Hepatocyte (in vitro differentiated cells): ENCODE measurements around the gene CASKIN2. TPM values are rescaled to one million over a fixed set of nuclear protein-coding genes. Genes with fewer than 3 reads are reported as not detected.

Experiments
- DNase-seq: peaks from one replicate; pipeline ENCODE4 v3.0.0-alpha.2; 2016; ENCODE audit warnings: low spot score
- H2AFZ ChIP-seq: fragments of 200-600 bp; sonication (generic); 2 replicates; pipeline ENCODE4 v1.6.0; 2016; ENCODE audit warnings: antibody characterized with exemption, mild to moderate bottlenecking
- H3K27ac ChIP-seq: fragments of 200-600 bp; sonication (generic); 2 replicates; pipeline ENCODE4 v1.5.1; 2016; ENCODE audit warnings: mild to moderate bottlenecking
- H3K27me3 ChIP-seq: fragments of 200-600 bp; sonication (generic); 2 replicates; pipeline ENCODE4 v1.6.1; 2016
- H3K36me3 ChIP-seq: fragments of 200-600 bp; sonication (generic); replicated peaks from 2 replicates; pipeline ENCODE4 v1.5.1; 2016; ENCODE audit warnings: low read depth; ENCODE audit not compliant: insufficient read depth
- H3K4me1 ChIP-seq: fragments of 200-600 bp; sonication (generic); 2 replicates; pipeline ENCODE4 v1.5.1; 2016; ENCODE audit warnings: mild to moderate bottlenecking, moderate library complexity; ENCODE audit not compliant: insufficient read depth
- H3K4me2 ChIP-seq: fragments of 200-600 bp; sonication (generic); 2 replicates; pipeline ENCODE4 v1.6.0; 2016
- H3K4me3 ChIP-seq: fragments of 200-600 bp; sonication (generic); 2 replicates; pipeline ENCODE4 v1.5.1; 2016; ENCODE audit warnings: mild to moderate bottlenecking
- H3K79me2 ChIP-seq: fragments of 200-600 bp; sonication (generic); 2 replicates; pipeline ENCODE4 v1.6.0; 2017; ENCODE audit warnings: mild to moderate bottlenecking
- H3K9me2 ChIP-seq: fragments of 200-600 bp; sonication (generic); replicated peaks from 2 replicates; pipeline ENCODE4 v1.6.0; 2017; ENCODE audit warnings: mild to moderate bottlenecking; ENCODE audit not compliant: insufficient read depth
- H3K9me3 ChIP-seq: fragments of 200-600 bp; sonication (generic); 2 replicates; pipeline ENCODE4 v1.5.1; 2016; ENCODE audit warnings: low read depth, mild to moderate bottlenecking
- H4K20me1 ChIP-seq: fragments of 200-600 bp; sonication (generic); 2 replicates; pipeline ENCODE4 v1.6.0; 2016; ENCODE audit warnings: mild to moderate bottlenecking; ENCODE audit not compliant: insufficient read depth, poor library complexity, severe bottlenecking
- EZH2 ChIP-seq: fragments of 200-600 bp; sonication (generic); IDR thresholded peaks from 2 replicates; pipeline ENCODE4 v1.6.1; 2016; ENCODE audit warnings: antibody characterized with exemption, mild to moderate bottlenecking, borderline replicate concordance
- EZH2phosphoT487 ChIP-seq: fragments of 200-600 bp; sonication (generic); IDR thresholded peaks from one replicate; pipeline ENCODE4 v1.6.1; 2018; ENCODE audit warnings: antibody characterized with exemption, mild to moderate bottlenecking, low read depth, moderate library complexity; ENCODE audit not compliant: unreplicated experiment, severe bottlenecking
- WGBS: methylation state at CpG from one replicate; pipeline ENCODE4 v1.1.6; 2016; ENCODE audit warnings: low lambda C conversion rate; ENCODE audit errors: missing lambda C conversion rate; 5-methylcytosine and 5-hydroxymethylcytosine counted together
- polyA plus RNA-seq: library from polyadenylated mRNA; unstranded; fragments of >200 nt; fragmentation: Nextera tagmentation; extraction: Ambion mirVana; gene quantifications from 2 replicates; pipeline ENCODE4 v1.2.1, GENCODE V29; 2016
- total RNA-seq: library from RNA; depleted of rRNA; stranded (reverse); fragments of >200 nt; gene quantifications from 2 replicates; pipeline ENCODE4 v1.2.3, GENCODE V29; 2014
- TF ChIP-seq, protein P1 (sequence below): fragments of 200-600 bp; sonication (generic); IDR thresholded peaks from 2 replicates; pipeline ENCODE4 v1.5.1; 2016; ENCODE audit warnings: antibody characterized with exemption, mild to moderate bottlenecking; ENCODE audit not compliant: poor library complexity

CASKIN2 gene
- total and polyA plus RNA-seq, 2 experiments from 2014 or later: 9.8 to 16.2 TPM

DNA sequence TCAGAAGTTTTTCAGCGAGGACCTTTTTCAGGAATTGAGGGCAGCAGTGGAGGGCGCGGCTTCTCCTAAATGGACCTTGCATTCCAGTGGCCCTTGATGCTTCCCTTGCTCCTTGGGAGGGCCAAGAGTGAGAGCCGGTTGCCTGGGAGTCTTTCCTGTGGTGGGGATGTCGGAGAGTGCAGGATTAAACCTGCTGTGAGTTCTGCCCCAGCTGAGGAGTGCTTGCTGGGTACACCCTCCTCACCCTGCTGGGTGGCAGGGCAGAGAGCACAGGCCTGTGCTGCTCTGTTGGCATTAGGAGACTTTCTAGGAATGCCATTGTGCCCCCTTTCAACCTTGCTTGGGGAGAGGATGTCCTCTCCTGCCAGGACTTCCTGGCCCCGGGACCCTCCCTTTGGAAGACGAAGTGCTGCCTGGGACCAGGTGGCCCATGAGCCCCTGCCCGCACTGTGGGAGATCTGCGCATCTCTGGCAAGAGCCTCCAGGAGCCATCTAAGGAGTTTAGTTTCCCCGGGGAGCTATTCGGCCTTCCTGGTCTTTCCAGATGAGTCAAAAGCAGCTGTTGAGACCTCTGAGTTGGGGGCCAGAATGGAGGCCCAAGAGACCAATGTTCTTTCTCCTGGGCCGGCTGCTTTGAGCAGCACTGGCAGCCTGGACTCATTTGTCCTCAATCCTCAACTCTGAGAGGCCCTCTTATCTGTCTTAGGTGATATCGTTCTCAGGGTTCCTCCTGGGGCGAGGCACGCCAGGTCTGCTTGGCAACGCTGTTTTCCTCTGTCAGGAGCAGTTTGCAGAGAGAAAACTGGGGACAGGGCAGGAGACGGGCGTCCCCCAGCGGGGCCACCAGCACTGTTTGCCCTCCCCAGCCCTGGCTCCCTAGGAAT lies 15.7 kb upstream of the CASKIN2 start:
- peak; percentile 65 for DNase-seq
- peaks cover 86% of the 10 kb centered on the region for H3K79me2 ChIP-seq
- no peaks in the 10 kb centered on the region for H3K9me2 ChIP-seq
- H3K4me1 ChIP-seq: peaks cover 15% of the 10 kb centered on the region
- H2AFZ ChIP-seq: no peak overlapping the region
- peak overlapping the region; percentile 64 for H3K4me2 ChIP-seq
- WGBS: 78% methylated on average over 19 of the region's 19 CpGs
- no peaks in the 10 kb centered on the region for H3K36me3 ChIP-seq
- H3K27ac ChIP-seq: peak overlapping the region; percentile 95
- no peaks in the 10 kb centered on the region for H3K27me3 ChIP-seq
- peaks cover 12% of the 10 kb centered on the region for H4K20me1 ChIP-seq
- no peak for TF ChIP-seq EZH2
- TF ChIP-seq EZH2phosphoT487: no peak
- TF ChIP-seq, protein P1, sequence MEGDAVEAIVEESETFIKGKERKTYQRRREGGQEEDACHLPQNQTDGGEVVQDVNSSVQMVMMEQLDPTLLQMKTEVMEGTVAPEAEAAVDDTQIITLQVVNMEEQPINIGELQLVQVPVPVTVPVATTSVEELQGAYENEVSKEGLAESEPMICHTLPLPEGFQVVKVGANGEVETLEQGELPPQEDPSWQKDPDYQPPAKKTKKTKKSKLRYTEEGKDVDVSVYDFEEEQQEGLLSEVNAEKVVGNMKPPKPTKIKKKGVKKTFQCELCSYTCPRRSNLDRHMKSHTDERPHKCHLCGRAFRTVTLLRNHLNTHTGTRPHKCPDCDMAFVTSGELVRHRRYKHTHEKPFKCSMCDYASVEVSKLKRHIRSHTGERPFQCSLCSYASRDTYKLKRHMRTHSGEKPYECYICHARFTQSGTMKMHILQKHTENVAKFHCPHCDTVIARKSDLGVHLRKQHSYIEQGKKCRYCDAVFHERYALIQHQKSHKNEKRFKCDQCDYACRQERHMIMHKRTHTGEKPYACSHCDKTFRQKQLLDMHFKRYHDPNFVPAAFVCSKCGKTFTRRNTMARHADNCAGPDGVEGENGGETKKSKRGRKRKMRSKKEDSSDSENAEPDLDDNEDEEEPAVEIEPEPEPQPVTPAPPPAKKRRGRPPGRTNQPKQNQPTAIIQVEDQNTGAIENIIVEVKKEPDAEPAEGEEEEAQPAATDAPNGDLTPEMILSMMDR: no peak
- no peaks in the 10 kb centered on the region for H3K9me3 ChIP-seq
- H3K4me3 ChIP-seq: no peak overlapping the region

DNA sequence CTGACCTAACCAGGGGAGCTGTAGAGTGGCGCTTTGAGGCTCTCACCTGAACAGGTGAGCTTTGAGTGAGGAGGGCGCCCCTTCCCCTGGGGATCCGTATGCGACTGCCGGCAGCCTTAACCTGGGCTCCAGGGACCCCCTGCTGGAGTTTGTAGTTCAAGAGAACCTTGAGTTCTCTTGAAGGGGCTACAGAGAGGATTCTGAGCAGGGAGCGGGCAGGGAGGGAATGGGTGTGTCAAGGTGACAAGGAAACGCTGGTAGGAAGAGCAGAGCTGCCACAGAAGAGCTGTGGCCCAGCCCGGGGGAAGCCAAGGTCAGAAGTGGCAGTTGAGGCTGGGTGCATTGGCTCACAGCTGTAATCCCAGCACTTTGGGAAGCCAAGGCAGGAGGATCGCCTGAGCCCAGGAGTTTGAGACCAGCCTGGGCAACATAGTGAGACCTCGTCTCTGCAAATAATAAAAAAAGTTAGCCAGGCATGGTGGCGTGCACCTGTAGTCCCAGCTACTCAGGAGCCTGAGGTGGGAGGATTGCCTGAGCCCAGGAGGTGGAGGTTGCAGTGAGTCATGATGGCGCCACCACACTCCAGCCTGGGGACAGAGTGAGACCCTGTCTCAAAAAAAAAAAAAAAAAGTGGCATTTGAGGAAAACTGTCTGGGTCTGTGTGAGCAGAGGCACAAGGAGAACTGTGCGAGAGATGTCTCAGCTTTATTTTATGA lies 11.4 kb upstream of the CASKIN2 start:
- peak overlapping the region; percentile 72 for H3K4me3 ChIP-seq
- peaks cover 50% of the 10 kb centered on the region for H3K79me2 ChIP-seq
- H3K36me3 ChIP-seq: no peaks in the 10 kb centered on the region
- no peaks in the 10 kb centered on the region for H3K27me3 ChIP-seq
- H3K4me1 ChIP-seq: peaks cover 17% of the 10 kb centered on the region
- peak overlapping the region; percentile 90 for H3K27ac ChIP-seq
- H4K20me1 ChIP-seq: peaks cover 12% of the 10 kb centered on the region
- DNase-seq: no peak
- H2AFZ ChIP-seq: no peak overlapping the region
- TF ChIP-seq EZH2 (no peak), EZH2phosphoT487 (no peak)
- TF ChIP-seq, protein P1: no peak
- no peaks in the 10 kb centered on the region for H3K9me2 ChIP-seq
- 32% methylated on average over 13 of the region's 13 CpGs for WGBS
- no peaks in the 10 kb centered on the region for H3K9me3 ChIP-seq
- peak overlapping the region; percentile 94 for H3K4me2 ChIP-seq

DNA sequence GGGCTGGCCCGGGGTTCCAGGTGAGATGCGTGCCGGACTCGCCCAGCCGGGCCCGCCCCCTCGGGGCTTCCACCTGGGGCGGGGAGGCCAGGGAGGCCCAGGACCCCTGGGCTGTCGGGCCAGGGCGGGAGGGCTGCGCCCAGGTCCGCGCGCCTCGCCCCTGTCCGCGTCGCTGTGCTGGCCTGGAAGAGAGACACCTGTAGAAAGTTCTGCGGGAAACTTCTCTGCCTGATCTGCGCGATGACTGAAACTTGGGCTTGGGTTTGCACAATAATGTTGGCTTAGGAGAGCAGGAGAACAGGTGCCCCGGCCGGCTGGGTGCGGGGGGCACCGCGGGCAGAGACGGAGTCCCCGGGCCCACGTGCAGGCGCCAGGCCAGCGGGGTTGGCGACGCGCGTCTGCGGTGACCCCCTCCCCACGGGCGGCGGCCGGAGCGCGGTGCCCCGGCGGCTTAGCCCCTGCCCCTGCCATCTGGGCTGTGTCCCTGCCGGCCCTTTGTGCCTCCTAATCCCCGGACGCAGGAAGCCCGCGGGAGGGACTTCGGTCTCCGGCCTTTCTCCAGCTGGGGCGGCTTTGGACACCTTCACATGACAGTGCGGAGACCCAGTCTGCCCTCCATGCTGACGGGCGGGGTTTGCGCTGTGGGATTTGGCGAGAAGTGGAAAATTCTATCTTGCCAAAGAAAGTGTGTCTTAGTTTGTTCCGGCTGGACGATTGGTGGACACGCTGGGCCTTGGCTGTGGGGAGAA lies 10.6 kb upstream of the CASKIN2 start:
- TF ChIP-seq EZH2phosphoT487 (no peak), EZH2 (peak; percentile 29)
- TF ChIP-seq, protein P1: no peak
- Histone ChIP-seq H3K79me2 (peaks cover 48% of the 10 kb centered on the region), H3K4me3 (peak overlapping the region; percentile 72), H3K9me3 (no peaks in the 10 kb centered on the region), H2AFZ (no peak overlapping the region), H3K4me1 (peaks cover 10% of the 10 kb centered on the region), H3K27me3 (no peaks in the 10 kb centered on the region), H3K4me2 (peak overlapping the region; percentile 94), H3K27ac (peak overlapping the region; percentile 90), H3K36me3 (no peaks in the 10 kb centered on the region), H4K20me1 (peaks cover 10% of the 10 kb centered on the region), H3K9me2 (no peaks in the 10 kb centered on the region)
- peak; percentile 55 for DNase-seq
- WGBS: 3% methylated on average over 29 of the region's 60 CpGs
